Measurements from ENCODE around the gene DNAAF8. TPM values are rescaled to one million over a fixed set of nuclear protein-coding genes. Genes with fewer than 3 reads are reported as not detected.

DNAAF8 gene
- total RNA-seq, 1 donor from 2014 or later, result 0.96 TPM

DNA sequence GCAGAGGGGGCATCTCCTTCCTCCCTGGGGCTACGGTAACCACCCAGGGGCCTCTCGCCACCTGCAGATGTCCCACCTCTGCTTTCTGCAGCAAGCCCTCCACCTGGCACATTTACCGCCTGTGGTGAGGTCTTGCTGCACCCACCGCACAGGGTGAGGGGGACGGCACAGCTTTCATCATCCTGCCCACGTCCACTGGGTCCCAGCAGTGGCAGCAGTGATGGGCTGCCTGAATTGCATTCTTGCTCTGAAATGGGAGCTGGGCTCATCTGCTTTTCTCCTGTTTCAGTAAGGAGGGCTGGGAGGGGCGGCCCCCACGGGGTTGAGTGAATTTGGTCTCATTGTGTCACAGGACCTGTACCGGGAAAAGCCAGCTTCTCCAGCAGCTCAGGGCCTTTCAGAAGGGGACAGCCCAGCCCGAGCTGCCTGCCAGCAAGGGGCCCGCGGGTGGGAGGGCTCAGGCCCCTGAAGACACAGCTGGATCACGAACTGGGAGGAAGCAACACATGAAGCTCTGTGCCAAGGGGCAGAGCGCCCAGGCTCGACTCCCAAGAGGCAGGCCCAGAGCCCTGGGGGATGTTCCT is 12.7 kb downstream of the DNAAF8 start:
- DNase-seq (ENCODE audit: low read depth, low spot score), result no peak
- peaks cover 2% of the 10 kb centered on the region for H3K27me3 Mint-ChIP-seq (ENCODE audit: low read depth)
- no peak overlapping the region for H3K4me3 Mint-ChIP-seq
- H3K9me3 Mint-ChIP-seq, result no peaks in the 10 kb centered on the region
- H3K27ac Mint-ChIP-seq (ENCODE audit: unreplicated experiment), result peak overlapping the region; percentile 57
- no peaks in the 10 kb centered on the region for H3K4me1 Mint-ChIP-seq
- no peaks in the 10 kb centered on the region for H3K36me3 Mint-ChIP-seq (ENCODE audit: low read depth)
- no peak for TF ChIP-seq CTCF (conservative IDR thresholded peaks at IDR 0.05)

- H3K9me3 Mint-ChIP-seq, result no peaks in the 10 kb centered on the region
- no peak for DNase-seq (ENCODE audit: low read depth, low spot score)
- TF ChIP-seq CTCF (conservative IDR thresholded peaks at IDR 0.05), result no peak
- no peaks in the 10 kb centered on the region for H3K4me1 Mint-ChIP-seq
- no peak overlapping the region for H3K27ac Mint-ChIP-seq (ENCODE audit: unreplicated experiment)
- peaks cover under 1% of the 10 kb centered on the region for H3K36me3 Mint-ChIP-seq (ENCODE audit: low read depth)
- no peaks in the 10 kb centered on the region for H3K27me3 Mint-ChIP-seq (ENCODE audit: low read depth)
- H3K4me3 Mint-ChIP-seq, result no peak overlapping the region
These were observed 13.8 kb downstream of the DNAAF8 start for GRCh38 chr16:4747906-4748681.

- Mint-ChIP-seq H3K4me3 (no peak overlapping the region), H3K27me3 (ENCODE audit: low read depth) (no peaks in the 10 kb centered on the region), H3K36me3 (ENCODE audit: low read depth) (peaks cover 3% of the 10 kb centered on the region), H3K9me3 (no peaks in the 10 kb centered on the region), H3K27ac (ENCODE audit: unreplicated experiment) (peak overlapping the region; percentile 78), H3K4me1 (no peaks in the 10 kb centered on the region)
- no peak for TF ChIP-seq CTCF (conservative IDR thresholded peaks at IDR 0.05)
- no peak for DNase-seq (ENCODE audit: low read depth, low spot score)
These were observed 14.5 kb downstream of the DNAAF8 start for GRCh38 chr16:4748682-4749411.

- Mint-ChIP-seq H3K4me1 (no peaks in the 10 kb centered on the region), H3K36me3 (ENCODE audit: low read depth) (peaks cover 3% of the 10 kb centered on the region), H3K27me3 (ENCODE audit: low read depth) (no peaks in the 10 kb centered on the region), H3K9me3 (no peaks in the 10 kb centered on the region), H3K27ac (ENCODE audit: unreplicated experiment) (no peak overlapping the region), H3K4me3 (no peak overlapping the region)
- DNase-seq (ENCODE audit: low read depth, low spot score), result no peak
- no peak for TF ChIP-seq CTCF (conservative IDR thresholded peaks at IDR 0.05)
These were observed 15.4 kb downstream of the DNAAF8 start for GRCh38 chr16:4749700-4750257.

GRCh38 chr16:4750896-4751295 is 16.6 kb downstream of the DNAAF8 start:
- Mint-ChIP-seq H3K4me1 (no peaks in the 10 kb centered on the region), H3K27ac (ENCODE audit: unreplicated experiment) (no peak overlapping the region), H3K9me3 (peaks cover 2% of the 10 kb centered on the region), H3K4me3 (peak overlapping the region; percentile 12), H3K36me3 (ENCODE audit: low read depth) (peaks cover 9% of the 10 kb centered on the region), H3K27me3 (ENCODE audit: low read depth) (no peaks in the 10 kb centered on the region)
- no peak for DNase-seq (ENCODE audit: low read depth, low spot score)
- TF ChIP-seq CTCF (conservative IDR thresholded peaks at IDR 0.05), result no peak

All from neural crest cell (in vitro differentiated cells).